HepG2 (cell line): ENCODE measurements around the gene R3HCC1L. TPM values are rescaled to one million over a fixed set of nuclear protein-coding genes. Genes with fewer than 3 reads are reported as not detected.

ENCODE experiments used
- HOXA5 ChIP-seq: sonication (generic); formaldehyde crosslinking; IDR thresholded peaks from 2 replicates; pipeline ENCODE4 v1.4.0; 2020; ENCODE audit warnings: missing genetic modification reagents
- KLF13 ChIP-seq: sonication (generic); formaldehyde crosslinking; IDR thresholded peaks from 2 replicates; pipeline ENCODE4 v1.4.0; 2020; ENCODE audit warnings: mild to moderate bottlenecking, missing genetic modification reagents
- MED13 ChIP-seq: sonication (generic); formaldehyde crosslinking; IDR thresholded peaks from 2 replicates; pipeline ENCODE4 v1.5.0; 2020; ENCODE audit warnings: missing genetic modification reagents
- MEIS2 ChIP-seq: sonication (generic); formaldehyde crosslinking; IDR thresholded peaks from 2 replicates; pipeline ENCODE4 v1.9.0; 2021; ENCODE audit warnings: mild to moderate bottlenecking, missing genetic modification reagents
- NFE2L2 ChIP-seq: fragments of 150-350 bp; IDR thresholded peaks from 2 replicates; pipeline ENCODE4 v1.6.1; 2014; ENCODE audit warnings: low read length
- NKX3-1 ChIP-seq: sonication (generic); formaldehyde crosslinking; IDR thresholded peaks from 2 replicates; pipeline ENCODE4 v1.5.0; 2020; ENCODE audit warnings: missing genetic modification reagents
- RBM39 ChIP-seq: fragments of 200-400 bp; formaldehyde crosslinking; IDR thresholded peaks from one replicate; pipeline ENCODE4 v1.6.1; 2018; ENCODE audit warnings: antibody characterized with exemption, mild to moderate bottlenecking, low read depth, low read length; ENCODE audit not compliant: poor library complexity, severe bottlenecking
- RFXAP ChIP-seq: sonication (generic); formaldehyde crosslinking; IDR thresholded peaks from 2 replicates; pipeline ENCODE4 v1.4.0; 2020; ENCODE audit warnings: missing genetic modification reagents, borderline replicate concordance
- ZFP1 ChIP-seq: IDR thresholded peaks from 2 replicates; pipeline ENCODE4 v1.6.1; 2016
- ZMYM3 ChIP-seq: sonication (generic); formaldehyde crosslinking; IDR thresholded peaks from 2 replicates; pipeline ENCODE4 v1.5.1; 2020; ENCODE audit warnings: mild to moderate bottlenecking, missing genetic modification reagents
- ZNF281 ChIP-seq: sonication (generic); formaldehyde crosslinking; IDR thresholded peaks from 2 replicates; pipeline ENCODE4 v1.4.0; 2020; ENCODE audit warnings: missing genetic modification reagents, borderline replicate concordance
- ZNF512B ChIP-seq: sonication (generic); formaldehyde crosslinking; IDR thresholded peaks from 2 replicates; pipeline ENCODE4 v1.5.1; 2020; ENCODE audit warnings: missing genetic modification reagents, mild to moderate bottlenecking, borderline replicate concordance
- ZNF513 ChIP-seq: sonication (generic); formaldehyde crosslinking; conservative IDR thresholded peaks from 2 replicates; pipeline ENCODE4 v1.5.0; 2020; ENCODE audit warnings: missing genetic modification reagents
- ZNF543 ChIP-seq: sonication (generic); formaldehyde crosslinking; IDR thresholded peaks from 2 replicates; pipeline ENCODE4 v1.4.0; 2020; ENCODE audit warnings: mild to moderate bottlenecking, missing genetic modification reagents
- ZNF547 ChIP-seq: sonication (generic); formaldehyde crosslinking; IDR thresholded peaks from 2 replicates; pipeline ENCODE4 v1.5.1; 2020; ENCODE audit warnings: mild to moderate bottlenecking, missing genetic modification reagents
- ZNF687 ChIP-seq: sonication (generic); formaldehyde crosslinking; IDR thresholded peaks from 2 replicates; pipeline ENCODE4 v1.5.1; 2020; ENCODE audit warnings: mild to moderate bottlenecking, missing genetic modification reagents, moderate library complexity
- ZNF792 ChIP-seq: IDR thresholded peaks from 2 replicates; pipeline ENCODE4 v1.6.1; 2016
- polyA plus RNA-seq, 8 experiments: library from polyadenylated mRNA; depleted of rRNA in 3 of 8; stranded (reverse) in 7 of 8; unstranded in 1 of 8; fragments of >200 nt; fragmentation: Illumina TruSeq in 4 of 8; extraction: Trizol in 4 of 8; gene quantifications; 2 replicates each; pipeline versions ENCODE4 v1.2.1 to v1.2.3, GENCODE V29; 2011 to 2016; ENCODE audit warnings: low read depth in 4 of 8, missing spikeins in 1 of 8, mixed read lengths in 1 of 8; ENCODE audit not compliant: insufficient read depth in 1 of 8
- total RNA-seq, 5 experiments: library from RNA; depleted of rRNA; stranded (reverse); fragments of >200 nt; fragmentation: Illumina TruSeq; extraction: Trizol; gene quantifications; 2 replicates each; pipeline ENCODE4 v1.2.3, GENCODE V29; 2016; ENCODE audit warnings: low read depth in 1 of 5
- TF ChIP-seq, protein P1 (sequence below): sonication (generic); formaldehyde crosslinking; IDR thresholded peaks from 2 replicates; pipeline ENCODE4 v1.8.1; 2023; ENCODE audit warnings: missing genetic modification reagents, inconsistent platforms, borderline replicate concordance

R3HCC1L gene
- total and polyA plus RNA-seq, 2 of the 13 experiments (the other 11 are each of a cell fraction or from before 2014, with no cell fraction given), result 6.5 to 12.2 TPM

DNA sequence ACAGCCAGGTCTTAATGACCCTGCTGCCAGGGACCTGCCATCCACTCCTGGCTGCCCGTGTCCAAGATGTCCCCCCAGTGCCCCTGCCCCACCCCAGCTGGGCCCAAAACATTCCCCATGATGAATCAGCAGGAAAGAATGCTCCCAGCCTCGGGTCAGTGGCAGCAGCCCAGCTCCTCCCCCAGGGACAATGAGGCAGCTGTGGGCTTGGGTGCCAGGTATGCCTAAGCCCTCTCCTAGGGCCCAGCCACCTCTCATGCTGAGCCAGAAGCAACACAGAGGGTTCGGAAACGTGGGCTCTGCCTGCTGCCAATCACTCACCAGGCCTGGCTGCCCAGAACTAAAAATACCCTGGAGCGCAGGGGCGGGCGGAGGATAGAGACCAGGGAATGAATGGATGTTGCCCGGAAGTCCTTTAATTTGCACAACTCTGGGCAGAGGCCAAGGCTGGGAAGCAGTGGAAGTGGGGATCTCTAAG lies 135.0 kb downstream of the R3HCC1L start (continued):
- TF ChIP-seq MED13 (CRISPR knock-in tag) (no peak), RFXAP (no peak), ZNF687 (CRISPR knock-in tag) (peak; percentile 58), ZNF792 (CRISPR knock-in tag) (no peak), NKX3-1 (CRISPR knock-in tag) (no peak), MEIS2 (CRISPR knock-in tag) (0 out of 2 replicates have a peak, but pooled peaks have one; percentile 17), NFE2L2 (no peak; the same call in 1 of the 2 replicates), ZNF512B (CRISPR knock-in tag) (peak; percentile 54; the same call in 1 of the 2 replicates), ZFP1 (peak; percentile 13; the same call in 1 of the 2 replicates), RBM39 (no peak), KLF13 (no peak), ZNF543 (no peak), ZMYM3 (CRISPR knock-in tag) (no peak), HOXA5 (CRISPR knock-in tag) (no peak), ZNF547 (CRISPR knock-in tag) (no peak), ZNF513 (CRISPR knock-in tag) (no peak), ZNF281 (CRISPR knock-in tag) (0 out of 2 replicates have a peak, but pooled peaks have one; percentile 9)
- TF ChIP-seq, protein P1, sequence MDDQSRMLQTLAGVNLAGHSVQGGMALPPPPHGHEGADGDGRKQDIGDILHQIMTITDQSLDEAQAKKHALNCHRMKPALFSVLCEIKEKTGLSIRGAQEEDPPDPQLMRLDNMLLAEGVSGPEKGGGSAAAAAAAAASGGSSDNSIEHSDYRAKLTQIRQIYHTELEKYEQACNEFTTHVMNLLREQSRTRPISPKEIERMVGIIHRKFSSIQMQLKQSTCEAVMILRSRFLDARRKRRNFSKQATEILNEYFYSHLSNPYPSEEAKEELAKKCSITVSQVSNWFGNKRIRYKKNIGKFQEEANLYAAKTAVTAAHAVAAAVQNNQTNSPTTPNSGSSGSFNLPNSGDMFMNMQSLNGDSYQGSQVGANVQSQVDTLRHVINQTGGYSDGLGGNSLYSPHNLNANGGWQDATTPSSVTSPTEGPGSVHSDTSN (CRISPR knock-in tag), result no peak
